ENCODE data around the gene TNFRSF9. TPM values are rescaled to one million over a fixed set of nuclear protein-coding genes. Genes with fewer than 3 reads are reported as not detected.
"Not testable (repeated sequence)": the region's sequence is repeated elsewhere in the genome, so short reads cannot be mapped to it uniquely, and the experiment has no call there.

TNFRSF9 gene
- total RNA-seq, 2 donors from 2014 or later, result 0.50 to 1.1 TPM

GRCh38 chr1:7953850-7954609 lies 13.4 kb upstream of the TNFRSF9 start:
- peaks cover 31% of the 10 kb centered on the region for H3K4me1 Mint-ChIP-seq
- DNase-seq, result peak; percentile 39 to 59 (median 58)
- H3K9me3 ChIP-seq (ENCODE audit: control insufficient read depth, low read length, poor library complexity, severe bottlenecking), result no peaks in the 10 kb centered on the region
- ATAC-seq, result peak; percentile 73
- peak overlapping the region; percentile 89 for H3K4me3 Mint-ChIP-seq
- no peaks in the 10 kb centered on the region for H3K36me3 Mint-ChIP-seq (ENCODE audit: low read depth)
- peak overlapping the region; percentile 96 for H3K27ac Mint-ChIP-seq
- H3K27me3 Mint-ChIP-seq, result no peaks in the 10 kb centered on the region

GRCh38 chr1:7952791-7953190 lies 12.2 kb upstream of the TNFRSF9 start:
- not testable (repeated sequence) for DNase-seq; H3K4me3 Mint-ChIP-seq; H3K27ac Mint-ChIP-seq; H3K27me3 Mint-ChIP-seq; ATAC-seq; H3K36me3 Mint-ChIP-seq (ENCODE audit: low read depth); H3K9me3 ChIP-seq (ENCODE audit: control insufficient read depth, low read length, poor library complexity, severe bottlenecking)
- peaks cover 37% of the 10 kb centered on the region for H3K4me1 Mint-ChIP-seq

- H3K4me3 Mint-ChIP-seq, result peak overlapping the region; percentile 22
- DNase-seq (no peak), ATAC-seq (peak; percentile 86)
These were observed 8.3 kb upstream of the TNFRSF9 start for GRCh38 chr1:7948960-7949359.

GRCh38 chr1:7943251-7943650 lies 2.6 kb upstream of the TNFRSF9 start:
- Mint-ChIP-seq H3K27ac (peak overlapping the region; percentile 93), H3K27me3 (peaks cover 23% of the 10 kb centered on the region), H3K4me1 (peaks cover 26% of the 10 kb centered on the region), H3K36me3 (ENCODE audit: low read depth) (no peaks in the 10 kb centered on the region), H3K4me3 (peak overlapping the region; percentile 92)
- ATAC-seq, result no peak
- no peaks in the 10 kb centered on the region for H3K9me3 ChIP-seq (ENCODE audit: control insufficient read depth, low read length, poor library complexity, severe bottlenecking)
- no peak for DNase-seq

More at GRCh38 chr1:7948960-7949359, 8.3 kb upstream of the TNFRSF9 start:
- no peaks in the 10 kb centered on the region for H3K9me3 ChIP-seq (ENCODE audit: control insufficient read depth, low read length, poor library complexity, severe bottlenecking)
- Mint-ChIP-seq H3K4me1 (peaks cover 22% of the 10 kb centered on the region), H3K27ac (peak overlapping the region; percentile 59), H3K36me3 (ENCODE audit: low read depth) (no peaks in the 10 kb centered on the region), H3K27me3 (no peaks in the 10 kb centered on the region)

GRCh38 chr1:7942214-7942921 lies 1.7 kb upstream of the TNFRSF9 start:
- Mint-ChIP-seq H3K4me3 (peak overlapping the region; percentile 92), H3K27me3 (peaks cover 29% of the 10 kb centered on the region), H3K4me1 (peaks cover 26% of the 10 kb centered on the region), H3K27ac (peak overlapping the region; percentile 93), H3K36me3 (ENCODE audit: low read depth) (no peaks in the 10 kb centered on the region)
- H3K9me3 ChIP-seq (ENCODE audit: control insufficient read depth, low read length, poor library complexity, severe bottlenecking), result no peaks in the 10 kb centered on the region
- DNase-seq (peak; percentile 19 to 35 (median 34)), ATAC-seq (peak; percentile 60)

GRCh38 chr1:7941437-7941793 lies 776 bp upstream of the TNFRSF9 start:
- no peak for ATAC-seq
- H3K27me3 Mint-ChIP-seq, result peaks cover 37% of the 10 kb centered on the region
- H3K27ac Mint-ChIP-seq, result peak overlapping the region; percentile 93

GRCh38 chr1:7940034-7940433 lies 605 bp downstream of the TNFRSF9 start:
- Mint-ChIP-seq H3K27ac (peak overlapping the region; percentile 10), H3K27me3 (peaks cover 46% of the 10 kb centered on the region), H3K4me3 (no peak overlapping the region), H3K4me1 (peaks cover 26% of the 10 kb centered on the region), H3K36me3 (ENCODE audit: low read depth) (no peaks in the 10 kb centered on the region)
- H3K9me3 ChIP-seq (ENCODE audit: control insufficient read depth, low read length, poor library complexity, severe bottlenecking), result no peaks in the 10 kb centered on the region
- ATAC-seq (no peak), DNase-seq (no peak)

More at GRCh38 chr1:7941437-7941793, 776 bp upstream of the TNFRSF9 start:
- peaks cover 26% of the 10 kb centered on the region for H3K4me1 Mint-ChIP-seq
- DNase-seq, result no peak
- peak overlapping the region; percentile 92 for H3K4me3 Mint-ChIP-seq
- no peaks in the 10 kb centered on the region for H3K9me3 ChIP-seq (ENCODE audit: control insufficient read depth, low read length, poor library complexity, severe bottlenecking)
- no peaks in the 10 kb centered on the region for H3K36me3 Mint-ChIP-seq (ENCODE audit: low read depth)

GRCh38 chr1:7938070-7938469 lies 2.6 kb downstream of the TNFRSF9 start:
- no peak for DNase-seq
- ATAC-seq, result no peak
- no peaks in the 10 kb centered on the region for H3K9me3 ChIP-seq (ENCODE audit: control insufficient read depth, low read length, poor library complexity, severe bottlenecking)
- H3K4me3 Mint-ChIP-seq, result no peak overlapping the region
- no peaks in the 10 kb centered on the region for H3K36me3 Mint-ChIP-seq (ENCODE audit: low read depth)
- peaks cover 25% of the 10 kb centered on the region for H3K4me1 Mint-ChIP-seq
- peaks cover 50% of the 10 kb centered on the region for H3K27me3 Mint-ChIP-seq
- H3K27ac Mint-ChIP-seq, result no peak overlapping the region

- no peak overlapping the region for H3K27ac Mint-ChIP-seq
- no peaks in the 10 kb centered on the region for H3K36me3 Mint-ChIP-seq (ENCODE audit: low read depth)
- peaks cover 17% of the 10 kb centered on the region for H3K4me1 Mint-ChIP-seq
- ATAC-seq (no peak), DNase-seq (no peak)
- H3K4me3 Mint-ChIP-seq, result no peak overlapping the region
- peaks cover 25% of the 10 kb centered on the region for H3K27me3 Mint-ChIP-seq
- no peaks in the 10 kb centered on the region for H3K9me3 ChIP-seq (ENCODE audit: control insufficient read depth, low read length, poor library complexity, severe bottlenecking)
These were observed 8.0 kb downstream of the TNFRSF9 start for GRCh38 chr1:7932524-7933138.

- DNase-seq (no peak), ATAC-seq (peak; percentile 56)
- H3K27me3 Mint-ChIP-seq, result peaks cover 14% of the 10 kb centered on the region
- peak overlapping the region; percentile 87 for H3K27ac Mint-ChIP-seq
- peaks cover 17% of the 10 kb centered on the region for H3K4me1 Mint-ChIP-seq
- H3K36me3 Mint-ChIP-seq (ENCODE audit: low read depth), result no peaks in the 10 kb centered on the region
- no peaks in the 10 kb centered on the region for H3K9me3 ChIP-seq (ENCODE audit: control insufficient read depth, low read length, poor library complexity, severe bottlenecking)
- H3K4me3 Mint-ChIP-seq, result peak overlapping the region; percentile 90
These were observed 9.2 kb downstream of the TNFRSF9 start for GRCh38 chr1:7931446-7931812.

GRCh38 chr1:7930645-7931445 lies 9.8 kb downstream of the TNFRSF9 start:
- Mint-ChIP-seq H3K4me3 (peak overlapping the region; percentile 90), H3K27ac (peak overlapping the region; percentile 87), H3K36me3 (ENCODE audit: low read depth) (no peaks in the 10 kb centered on the region), H3K27me3 (peaks cover 11% of the 10 kb centered on the region), H3K4me1 (peaks cover 17% of the 10 kb centered on the region)
- peak; percentile 72 for ATAC-seq
- H3K9me3 ChIP-seq (ENCODE audit: control insufficient read depth, low read length, poor library complexity, severe bottlenecking), result no peaks in the 10 kb centered on the region
- no peak for DNase-seq

- no peaks in the 10 kb centered on the region for H3K9me3 ChIP-seq (ENCODE audit: control insufficient read depth, low read length, poor library complexity, severe bottlenecking)
- peaks cover 6% of the 10 kb centered on the region for H3K27me3 Mint-ChIP-seq
- no peaks in the 10 kb centered on the region for H3K36me3 Mint-ChIP-seq (ENCODE audit: low read depth)
- H3K27ac Mint-ChIP-seq, result peak overlapping the region; percentile 87
- DNase-seq, result no peak
- peak overlapping the region; percentile 90 for H3K4me3 Mint-ChIP-seq
- no peak for ATAC-seq
- peaks cover 17% of the 10 kb centered on the region for H3K4me1 Mint-ChIP-seq
These were observed 11.0 kb downstream of the TNFRSF9 start for GRCh38 chr1:7929637-7930036.

- no peak overlapping the region for H3K4me3 Mint-ChIP-seq
- DNase-seq (no peak), ATAC-seq (no peak)
- H3K27me3 Mint-ChIP-seq, result peaks cover 3% of the 10 kb centered on the region
- no peaks in the 10 kb centered on the region for H3K36me3 Mint-ChIP-seq (ENCODE audit: low read depth)
- no peak overlapping the region for H3K27ac Mint-ChIP-seq
- H3K9me3 ChIP-seq (ENCODE audit: control insufficient read depth, low read length, poor library complexity, severe bottlenecking), result no peaks in the 10 kb centered on the region
- peaks cover 17% of the 10 kb centered on the region for H3K4me1 Mint-ChIP-seq
These were observed 12.4 kb downstream of the TNFRSF9 start for GRCh38 chr1:7928247-7928646.
